Lung (tissue), 12 donors: ENCODE data around the gene RNF43. TPM values are rescaled to one million over a fixed set of nuclear protein-coding genes. Genes with fewer than 3 reads are reported as not detected.

ENCODE experiments used
- ATAC-seq: fragments of 200-7000 bp; cut with Tn5 transposase; one replicate; pipeline ENCODE4 v1.9.1; 2020; ENCODE audit warnings: moderate number of reproducible peaks; ENCODE audit not compliant: insufficient read depth, low FRiP score
- DNase-seq, 3 donors: peaks; one replicate each; pipeline ENCODE4 v3.0.0-alpha.2; 2013 to 2017
- H3K27ac ChIP-seq, 2 donors: one replicate each; pipeline ENCODE4 v1.5.1; 2013; ENCODE audit warnings: mild to moderate bottlenecking in 2 of 2, moderate library complexity in 2 of 2, control low read depth in 1 of 2, inconsistent platforms in 1 of 2, low read depth in 1 of 2, low read length in 1 of 2
- H3K27me3 ChIP-seq, 3 donors: one replicate each; pipeline ENCODE4 v1.5.1; 2013; ENCODE audit warnings: low read length in 2 of 3; ENCODE audit not compliant: control insufficient read depth in 3 of 3, insufficient read depth in 3 of 3
- H3K36me3 ChIP-seq, 4 donors: one replicate each; pipeline ENCODE4 v1.5.1; 2013; ENCODE audit warnings: low read length in 4 of 4, mild to moderate bottlenecking in 1 of 4, moderate library complexity in 1 of 4; ENCODE audit not compliant: control insufficient read depth in 4 of 4, insufficient read depth in 4 of 4
- H3K4me1 ChIP-seq, 5 donors: one replicate each; pipeline ENCODE4 v1.5.1; 2013; ENCODE audit warnings: low read length in 5 of 5, mild to moderate bottlenecking in 2 of 5, moderate library complexity in 1 of 5; ENCODE audit not compliant: control insufficient read depth in 5 of 5, insufficient read depth in 5 of 5
- H3K4me3 ChIP-seq: one replicate; pipeline ENCODE4 v1.5.1; 2013; ENCODE audit warnings: mild to moderate bottlenecking, control low read depth, moderate library complexity
- H3K9ac ChIP-seq, 2 donors: one replicate each; pipeline ENCODE4 v1.5.1; 2013; ENCODE audit warnings: low read length in 2 of 2, control low read depth in 1 of 2; ENCODE audit not compliant: insufficient read depth in 1 of 2
- H3K9me3 ChIP-seq, 4 donors: one replicate each; pipeline ENCODE4 v1.5.1; 2013; ENCODE audit warnings: low read length in 3 of 4, mild to moderate bottlenecking in 1 of 4, moderate library complexity in 1 of 4; ENCODE audit not compliant: control insufficient read depth in 4 of 4, insufficient read depth in 3 of 4
- CTCF ChIP-seq: IDR thresholded peaks from 2 replicates; pipeline ENCODE4 v1.5.1; 2012; ENCODE audit warnings: mild to moderate bottlenecking; ENCODE audit errors: control extremely low read depth, extremely low read depth
- WGBS, 2 donors: extraction: QIAGEN DNeasy Blood & Tissue Kit; methylation state at CpG; one replicate each; pipeline ENCODE4 v1.1.7; 2013; 5-methylcytosine and 5-hydroxymethylcytosine counted together
- polyA plus RNA-seq, 2 donors: library from polyadenylated mRNA; stranded (reverse); fragments of 200-250 nt; gene quantifications; one replicate each; pipeline ENCODE4 v1.2.1, GENCODE V29; 2013
- total RNA-seq, 2 donors: library from RNA; depleted of rRNA in 1 of 2; stranded (reverse); fragments of >200 nt in 1 of 2; gene quantifications; one replicate each; pipeline ENCODE4 v1.2.1, GENCODE V29; 2014 to 2021
- donor health status: control.
- donor health status: control.
- donor health status: Bipolar disorder and iron deficiency.
- donor health status: healthy.
- donor health status: DM: yes; HTN: yes; CAD: no.

The RNF43 gene
- total and polyA plus RNA-seq, 4 donors: 3.7 to 32.9 (median 7.8) TPM

GRCh38 chr17:58447039-58447975 lies 30.0 kb upstream of the RNF43 start:
- DNase-seq (peak; percentile 82), ATAC-seq (peak; percentile 66)
- Histone ChIP-seq H3K9me3 (peaks cover 0 to 4% (median 0%) of the 10 kb centered on the region in 4 donors), H3K4me3 (no peak overlapping the region), H3K36me3 (no peaks in the 10 kb centered on the region), H3K27ac (no peak overlapping the region), H3K27me3 (no peaks in the 10 kb centered on the region), H3K4me1 (no peaks in the 10 kb centered on the region), H3K9ac (no peak overlapping the region)
- TF ChIP-seq CTCF: peak; percentile 74
- WGBS, 2 donors: 78 to 86% methylated on average over 9 of the region's 9 CpGs

GRCh38 chr17:58446086-58446485 lies 28.8 kb upstream of the RNF43 start:
- peaks cover 0 to 4% (median 0%) of the 10 kb centered on the region in 4 donors for H3K9me3 ChIP-seq
- H3K27ac ChIP-seq: no peak overlapping the region
- H3K4me3 ChIP-seq: no peak overlapping the region
- ATAC-seq: no peak
- DNase-seq: no peak
- H3K9ac ChIP-seq: no peak overlapping the region
- no peak for TF ChIP-seq CTCF
- no peaks in the 10 kb centered on the region for H3K36me3 ChIP-seq
- H3K27me3 ChIP-seq: no peaks in the 10 kb centered on the region
- 90 to 95% methylated on average over 5 to 6 of the region's 6 CpGs for WGBS, 2 donors
- H3K4me1 ChIP-seq: no peaks in the 10 kb centered on the region

- H3K27me3 ChIP-seq: peaks cover 0 to 5% (median 0%) of the 10 kb centered on the region in 3 donors
- no peaks in the 10 kb centered on the region for H3K9me3 ChIP-seq
- DNase-seq: peak in 1 of 3 donors; percentile 2
- H3K27ac ChIP-seq: no peak overlapping the region
- H3K4me1 ChIP-seq: no peaks in the 10 kb centered on the region
- no peaks in the 10 kb centered on the region for H3K36me3 ChIP-seq
- no peak overlapping the region for H3K4me3 ChIP-seq
- H3K9ac ChIP-seq: no peak overlapping the region
- 69% methylated on average over 5 of the region's 5 CpGs for WGBS, 2 donors
- no peak for ATAC-seq
- TF ChIP-seq CTCF: no peak
Observed at GRCh38 chr17:58436805-58437239, 19.5 kb upstream of the RNF43 start.
